ENCODE measurements around the gene ZNF234. TPM values are rescaled to one million over a fixed set of nuclear protein-coding genes. Genes with fewer than 3 reads are reported as not detected.

Gene ZNF234
- total and polyA plus RNA-seq, 8 donors: 0.58 to 11.6 (median 2.0) TPM

GRCh38 chr19:44107751-44108150 lies 33.6 kb upstream of the ZNF234 start:
- no peak for DNase-seq
- Histone ChIP-seq H3K27me3 (no peaks in the 10 kb centered on the region), H3K36me3 (peaks cover 20 to 62% (median 54%) of the 10 kb centered on the region in 4 donors), H3K4me3 (no peak overlapping the region), H3K9me3 (peaks cover 25 to 94% (median 75%) of the 10 kb centered on the region in 4 donors), H3K4me1 (peaks cover 6 to 12% (median 10%) of the 10 kb centered on the region in 4 donors), H3K27ac (no peak overlapping the region)
- WGBS, 5 donors: 98 to 100% (median 99%) methylated on average over 3 of the region's 3 CpGs
- intact Hi-C loops (cut with DNase I; ENCODE audit: low total_unique reads): no loop called here
- TF ChIP-seq POLR2A (IDR thresholded peaks at IDR 0.05) (no peak), POLR2AphosphoS5 (IDR thresholded peaks at IDR 0.05) (no peak), EP300 (IDR thresholded peaks at IDR 0.05) (no peak), CTCF (IDR thresholded peaks at IDR 0.05) (no peak)

- no peak for DNase-seq
- TF ChIP-seq POLR2A (IDR thresholded peaks at IDR 0.05): no peak
- no peak for TF ChIP-seq EP300 (IDR thresholded peaks at IDR 0.05)
- no peak for TF ChIP-seq CTCF (IDR thresholded peaks at IDR 0.05)
- TF ChIP-seq POLR2AphosphoS5 (IDR thresholded peaks at IDR 0.05): no peak
- H3K4me3 ChIP-seq: no peak overlapping the region
- intact Hi-C loops (cut with DNase I; ENCODE audit: low total_unique reads): no loop called here
- no peak overlapping the region for H3K27ac ChIP-seq
- peaks cover 25 to 77% (median 63%) of the 10 kb centered on the region in 4 donors for H3K9me3 ChIP-seq
- H3K4me1 ChIP-seq: peaks cover 13 to 22% (median 20%) of the 10 kb centered on the region in 4 donors
- H3K36me3 ChIP-seq: peaks cover 15 to 45% (median 36%) of the 10 kb centered on the region in 4 donors
- no peaks in the 10 kb centered on the region for H3K27me3 ChIP-seq
Measured at GRCh38 chr19:44109458-44109857, 31.9 kb upstream of the ZNF234 start.

GRCh38 chr19:44111910-44112463 lies 29.4 kb upstream of the ZNF234 start:
- TF ChIP-seq POLR2AphosphoS5 (IDR thresholded peaks at IDR 0.05): no peak
- TF ChIP-seq CTCF (IDR thresholded peaks at IDR 0.05): no peak
- no peak for TF ChIP-seq POLR2A (IDR thresholded peaks at IDR 0.05)
- no peak for TF ChIP-seq EP300 (IDR thresholded peaks at IDR 0.05)
- Histone ChIP-seq H3K27ac (no peak overlapping the region), H3K27me3 (no peaks in the 10 kb centered on the region), H3K4me1 (peaks cover 13 to 25% (median 24%) of the 10 kb centered on the region in 4 donors), H3K9me3 (peaks cover 16 to 53% (median 40%) of the 10 kb centered on the region in 4 donors), H3K36me3 (peaks cover 5 to 34% (median 26%) of the 10 kb centered on the region in 4 donors), H3K4me3 (peak overlapping the region in 3 of 4 donors; percentile 81 to 93 (median 88))
- WGBS, 5 donors: 15 to 18% (median 17%) methylated on average over 17 of the region's 17 CpGs
- intact Hi-C loops (cut with DNase I; ENCODE audit: low total_unique reads): no loop called here
- DNase-seq: peak in 1 of 2 donors; percentile 57

GRCh38 chr19:44112802-44113137 lies 28.6 kb upstream of the ZNF234 start:
- WGBS, 5 donors: 0 to 1% (median 1%) methylated on average over 11 of the region's 11 CpGs
- peaks cover under 1 to 34% (median 26%) of the 10 kb centered on the region in 4 donors for H3K36me3 ChIP-seq
- no peak for TF ChIP-seq CTCF (IDR thresholded peaks at IDR 0.05)
- TF ChIP-seq POLR2AphosphoS5 (IDR thresholded peaks at IDR 0.05): no peak
- TF ChIP-seq EP300 (IDR thresholded peaks at IDR 0.05): no peak
- TF ChIP-seq POLR2A (IDR thresholded peaks at IDR 0.05): peak in 1 of 4 donors; percentile 6
- H3K27me3 ChIP-seq: no peaks in the 10 kb centered on the region
- DNase-seq: no peak
- H3K4me3 ChIP-seq: peak overlapping the region; percentile 54 to 93 (median 84)
- peak overlapping the region in 3 of 5 donors; percentile 80 to 88 (median 82) for H3K27ac ChIP-seq
- H3K4me1 ChIP-seq: peaks cover 13 to 25% (median 24%) of the 10 kb centered on the region in 4 donors
- peaks cover 8 to 45% (median 32%) of the 10 kb centered on the region in 4 donors for H3K9me3 ChIP-seq
- intact Hi-C loops (cut with DNase I; ENCODE audit: low total_unique reads): no loop called here

All from stomach (tissue), 9 donors.